ENCODE results near the gene ADGRF5. TPM values are rescaled to one million over a fixed set of nuclear protein-coding genes. Genes with fewer than 3 reads are reported as not detected.

Gene ADGRF5
- total RNA-seq, 2 experiments from 2014 or later: not detected

GRCh38 chr6:46832816-46833215 lies 88.9 kb downstream of the ADGRF5 start:
- intact Hi-C loops (cut with micrococcal nuclease; ENCODE audit: unreplicated experiment): no loop called here
- ChIA-PET CTCF (ENCODE audit: unreplicated experiment) (no interaction called here), POLR2A (interaction anchor here (0.5 kb wide), 1 partner anchor 327 kb away, joined by 4 read pairs; no protein-coding TSS in a partner anchor)
- Histone ChIP-seq H3K9me3 (ENCODE audit: low read length) (no peaks in the 10 kb centered on the region), H4K20me1 (ENCODE audit: insufficient read depth, low read length) (no peaks in the 10 kb centered on the region), H3K4me2 (ENCODE audit: low read length) (no peak overlapping the region), H3K27ac (ENCODE audit: low read depth, low read length, poor library complexity, severe bottlenecking) (no peak overlapping the region), H3K4me3 (ENCODE audit: low read depth, low read length, poor library complexity, severe bottlenecking) (no peak overlapping the region), H3K79me2 (ENCODE audit: insufficient read depth, low read depth, low read length) (no peaks in the 10 kb centered on the region), H3K36me3 (ENCODE audit: insufficient read depth, low read length) (no peaks in the 10 kb centered on the region), H2AFZ (ENCODE audit: low read length) (no peak overlapping the region), H3K4me1 (ENCODE audit: insufficient read depth, low read length, poor library complexity, severe bottlenecking) (no peaks in the 10 kb centered on the region), H3K9me2 (ENCODE audit: insufficient read depth, low read length) (no peaks in the 10 kb centered on the region)
- DNase-seq (ENCODE audit: low spot score): no peak
- no TSS peak for BruUV-seq (replicated peaks)
- TF ChIP-seq EZH2phosphoT487 (IDR thresholded peaks at IDR 0.05; ENCODE audit: borderline replicate concordance, low read depth, low read length): no peak
- TF ChIP-seq, protein P1, sequence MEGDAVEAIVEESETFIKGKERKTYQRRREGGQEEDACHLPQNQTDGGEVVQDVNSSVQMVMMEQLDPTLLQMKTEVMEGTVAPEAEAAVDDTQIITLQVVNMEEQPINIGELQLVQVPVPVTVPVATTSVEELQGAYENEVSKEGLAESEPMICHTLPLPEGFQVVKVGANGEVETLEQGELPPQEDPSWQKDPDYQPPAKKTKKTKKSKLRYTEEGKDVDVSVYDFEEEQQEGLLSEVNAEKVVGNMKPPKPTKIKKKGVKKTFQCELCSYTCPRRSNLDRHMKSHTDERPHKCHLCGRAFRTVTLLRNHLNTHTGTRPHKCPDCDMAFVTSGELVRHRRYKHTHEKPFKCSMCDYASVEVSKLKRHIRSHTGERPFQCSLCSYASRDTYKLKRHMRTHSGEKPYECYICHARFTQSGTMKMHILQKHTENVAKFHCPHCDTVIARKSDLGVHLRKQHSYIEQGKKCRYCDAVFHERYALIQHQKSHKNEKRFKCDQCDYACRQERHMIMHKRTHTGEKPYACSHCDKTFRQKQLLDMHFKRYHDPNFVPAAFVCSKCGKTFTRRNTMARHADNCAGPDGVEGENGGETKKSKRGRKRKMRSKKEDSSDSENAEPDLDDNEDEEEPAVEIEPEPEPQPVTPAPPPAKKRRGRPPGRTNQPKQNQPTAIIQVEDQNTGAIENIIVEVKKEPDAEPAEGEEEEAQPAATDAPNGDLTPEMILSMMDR (conservative IDR thresholded peaks at IDR 0.05; ENCODE audit: low read length): no peak

GRCh38 chr6:46828939-46829338 lies 92.8 kb downstream of the ADGRF5 start:
- POLR2A ChIA-PET: no interaction called here
- TF ChIP-seq, protein P1 (conservative IDR thresholded peaks at IDR 0.05; ENCODE audit: low read length): no peak
- TF ChIP-seq EZH2phosphoT487 (IDR thresholded peaks at IDR 0.05; ENCODE audit: borderline replicate concordance, low read depth, low read length): no peak
- no peak for DNase-seq (ENCODE audit: low spot score)

DNA sequence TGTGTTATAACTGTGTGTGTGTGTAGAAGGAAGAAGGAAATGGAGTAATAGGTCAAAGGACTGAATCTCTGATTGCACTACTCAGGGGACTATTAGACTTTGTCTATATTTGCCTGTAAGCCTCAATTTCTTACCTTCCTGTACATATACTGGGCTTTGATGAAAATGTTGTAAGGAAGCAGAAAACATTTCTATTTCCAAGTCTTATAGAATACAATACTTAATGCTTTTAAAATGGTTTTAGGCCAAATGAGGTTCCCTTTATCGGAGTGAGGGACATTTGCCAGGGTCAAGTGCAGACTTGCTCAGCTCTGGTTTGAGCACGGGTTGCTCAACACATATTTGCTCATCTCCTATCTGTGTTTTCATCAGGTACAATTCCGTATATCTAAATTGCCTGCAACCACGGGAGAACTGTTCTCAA lies 100.3 kb downstream of the ADGRF5 start:
- no peaks in the 10 kb centered on the region for H3K79me2 ChIP-seq (ENCODE audit: insufficient read depth, low read depth, low read length)
- ChIA-PET POLR2A (interaction anchor here (0.6 to 1.2 kb wide), 2 partner anchors 605 to 1476 kb away, joined by 3 to 4 read pairs; no protein-coding TSS in a partner anchor), CTCF (ENCODE audit: unreplicated experiment) (no interaction called here)
- no peak for TF ChIP-seq EZH2phosphoT487 (IDR thresholded peaks at IDR 0.05; ENCODE audit: borderline replicate concordance, low read depth, low read length)
- TF ChIP-seq, protein P1 (conservative IDR thresholded peaks at IDR 0.05; ENCODE audit: low read length): no peak
- no peaks in the 10 kb centered on the region for H4K20me1 ChIP-seq (ENCODE audit: insufficient read depth, low read length)
- H3K27ac ChIP-seq (ENCODE audit: low read depth, low read length, poor library complexity, severe bottlenecking): no peak overlapping the region
- intact Hi-C loops (cut with micrococcal nuclease; ENCODE audit: unreplicated experiment): no loop called here
- H3K9me3 ChIP-seq (ENCODE audit: low read length): no peaks in the 10 kb centered on the region
- H3K4me1 ChIP-seq (ENCODE audit: insufficient read depth, low read length, poor library complexity, severe bottlenecking): no peaks in the 10 kb centered on the region
- no TSS peak for BruUV-seq (replicated peaks)
- no peak overlapping the region for H3K4me3 ChIP-seq (ENCODE audit: low read depth, low read length, poor library complexity, severe bottlenecking)
- no peaks in the 10 kb centered on the region for H3K36me3 ChIP-seq (ENCODE audit: insufficient read depth, low read length)
- H3K9me2 ChIP-seq (ENCODE audit: insufficient read depth, low read length): no peaks in the 10 kb centered on the region
- DNase-seq (ENCODE audit: low spot score): no peak
- no peak overlapping the region for H3K4me2 ChIP-seq (ENCODE audit: low read length)
- H2AFZ ChIP-seq (ENCODE audit: low read length): no peak overlapping the region

More at GRCh38 chr6:46828939-46829338, 92.8 kb downstream of the ADGRF5 start:
- BruUV-seq (replicated peaks): no TSS peak
- Histone ChIP-seq H3K4me3 (ENCODE audit: low read depth, low read length, poor library complexity, severe bottlenecking) (no peak overlapping the region), H3K9me2 (ENCODE audit: insufficient read depth, low read length) (no peaks in the 10 kb centered on the region), H3K79me2 (ENCODE audit: insufficient read depth, low read depth, low read length) (no peaks in the 10 kb centered on the region), H3K9me3 (ENCODE audit: low read length) (no peaks in the 10 kb centered on the region), H3K36me3 (ENCODE audit: insufficient read depth, low read length) (no peaks in the 10 kb centered on the region), H3K4me1 (ENCODE audit: insufficient read depth, low read length, poor library complexity, severe bottlenecking) (no peaks in the 10 kb centered on the region), H3K4me2 (ENCODE audit: low read length) (no peak overlapping the region), H4K20me1 (ENCODE audit: insufficient read depth, low read length) (no peaks in the 10 kb centered on the region), H2AFZ (ENCODE audit: low read length) (no peak overlapping the region), H3K27ac (ENCODE audit: low read depth, low read length, poor library complexity, severe bottlenecking) (no peak overlapping the region)
- CTCF ChIA-PET (ENCODE audit: unreplicated experiment): no interaction called here
- intact Hi-C loops (cut with micrococcal nuclease; ENCODE audit: unreplicated experiment): no loop called here
